Tibial artery (tissue), 4 donors: ENCODE data around the gene PLEKHG2.

Experiments used
- DNase-seq, 2 donors: peaks; one replicate each; pipeline ENCODE4 v3.0.0-alpha.2; 2019
- H3K27ac ChIP-seq, 2 donors: fragments of 200-600 bp; sonication (generic) in 1 of 2; 1 replicate in 1 of 2; 2 replicates in 1 of 2; pipeline ENCODE4 v1.5.1; 2018 to 2019; ENCODE audit warnings: mild to moderate bottlenecking in 1 of 2
- H3K27me3 ChIP-seq, 2 donors: fragments of 200-600 bp; sonication (generic) in 1 of 2; one replicate each; pipeline versions ENCODE4 v1.5.1 to v1.6.0; 2016 to 2019
- H3K36me3 ChIP-seq, 3 donors: fragments of 200-600 bp; sonication (generic) in 2 of 3; one replicate each; pipeline ENCODE4 v1.5.1; 2016 to 2019; ENCODE audit warnings: mild to moderate bottlenecking in 2 of 3
- H3K4me1 ChIP-seq, 4 donors: fragments of 200-600 bp; sonication (generic) in 2 of 4; 1 replicate in 3 of 4; 2 replicates in 1 of 4; pipeline ENCODE4 v1.5.1; 2016 to 2019
- H3K4me3 ChIP-seq, 2 donors: fragments of 200-600 bp; sonication (generic) in 1 of 2; 1 replicate in 1 of 2; 2 replicates in 1 of 2; pipeline ENCODE4 v1.5.1; 2018 to 2019; ENCODE audit warnings: mild to moderate bottlenecking in 2 of 2
- H3K9me3 ChIP-seq, 3 donors: fragments of 200-600 bp; sonication (generic) in 1 of 3; one replicate each; pipeline ENCODE4 v1.5.1; 2016 to 2019
- CTCF ChIP-seq, 2 experiments: fragments of 200-600 bp in 1 of 2; fragments of 450-650 bp in 1 of 2; IDR thresholded peaks; one replicate each; pipeline ENCODE4 v1.5.1; 2017 to 2019; ENCODE audit warnings: antibody characterized with exemption in 2 of 2, mild to moderate bottlenecking in 1 of 2, moderate library complexity in 1 of 2
- intact Hi-C: fragments of 100-400 bp; cut with DNase I; formaldehyde crosslinking; loops from one replicate; pipeline ENCODE4 v1.15.0; 2023; ENCODE audit warnings: low total_unique reads

The PLEKHG2 gene

GRCh38 chr19:39469567-39469966, 57.1 kb downstream of the PLEKHG2 start:
- Histone ChIP-seq H3K9me3 (no peaks in the 10 kb centered on the region), H3K36me3 (peaks cover 99 to 100% (median 100%) of the 10 kb centered on the region in 3 donors), H3K4me1 (no peaks in the 10 kb centered on the region), H3K27ac (no peak overlapping the region), H3K4me3 (no peak overlapping the region), H3K27me3 (no peaks in the 10 kb centered on the region)
- intact Hi-C loops: no loop called here
- DNase-seq: no peak
- no peak for TF ChIP-seq CTCF (IDR thresholded peaks at IDR 0.05)

GRCh38 chr19:39470724-39471339, 58.4 kb downstream of the PLEKHG2 start:
- intact Hi-C loops: loop anchor here (5.0 kb wide), 1 partner anchor 61 kb away; the partner anchor contains the start of gene EID2B
- Histone ChIP-seq H3K27me3 (no peaks in the 10 kb centered on the region), H3K4me3 (no peak overlapping the region), H3K9me3 (no peaks in the 10 kb centered on the region), H3K27ac (no peak overlapping the region), H3K4me1 (no peaks in the 10 kb centered on the region), H3K36me3 (peaks cover 96 to 99% (median 99%) of the 10 kb centered on the region in 3 donors)
- TF ChIP-seq CTCF (IDR thresholded peaks at IDR 0.05): no peak
- DNase-seq: no peak

GRCh38 chr19:39471756-39472536, 59.5 kb downstream of the PLEKHG2 start:
- H3K27me3 ChIP-seq: no peaks in the 10 kb centered on the region
- H3K4me3 ChIP-seq: no peak overlapping the region
- no peak for DNase-seq
- no peaks in the 10 kb centered on the region for H3K4me1 ChIP-seq
- no peaks in the 10 kb centered on the region for H3K9me3 ChIP-seq
- intact Hi-C loops: loop anchor here (5.0 kb wide), 1 partner anchor 60 kb away; the partner anchor contains the start of gene EID2B
- no peak for TF ChIP-seq CTCF (IDR thresholded peaks at IDR 0.05)
- H3K36me3 ChIP-seq: peaks cover 92 to 99% (median 95%) of the 10 kb centered on the region in 3 donors
- no peak overlapping the region for H3K27ac ChIP-seq

- intact Hi-C loops: loop anchor here (5.0 kb wide), 1 partner anchor 59 kb away; the partner anchor contains the start of gene EID2B
These were observed 60.4 kb downstream of the PLEKHG2 start for GRCh38 chr19:39472746-39473442.

More at GRCh38 chr19:39472746-39473442, 60.4 kb downstream of the PLEKHG2 start:
- Histone ChIP-seq H3K36me3 (peaks cover 83 to 91% (median 86%) of the 10 kb centered on the region in 3 donors), H3K4me1 (no peaks in the 10 kb centered on the region), H3K27me3 (no peaks in the 10 kb centered on the region), H3K9me3 (no peaks in the 10 kb centered on the region), H3K27ac (no peak overlapping the region), H3K4me3 (no peak overlapping the region)
- no peak for DNase-seq
- no peak for TF ChIP-seq CTCF (IDR thresholded peaks at IDR 0.05)
